Hematopoietic multipotent progenitor cell (in vitro differentiated cells): ENCODE measurements around the gene SRPK2. TPM values are rescaled to one million over a fixed set of nuclear protein-coding genes. Genes with fewer than 3 reads are reported as not detected.
"Not testable (repeated sequence)": the region's sequence is repeated elsewhere in the genome, so short reads cannot be mapped to it uniquely, and the experiment has no call there.

Experiments used
- DNase-seq, 3 donors: peaks; one replicate each; pipeline ENCODE4 v3.0.0-alpha.2; 2011 to 2015; ENCODE audit warnings: low read depth in 2 of 3, low spot score in 2 of 3
- total RNA-seq: library from RNA; depleted of rRNA; stranded (reverse); fragments of >200 nt; gene quantifications from one replicate; pipeline ENCODE4 v1.2.3, GENCODE V29; 2012

The SRPK2 gene
- total RNA-seq, 1 donor: 16.7 TPM

GRCh38 chr7:105268511-105269392, 120.0 kb downstream of the SRPK2 start:
- peak in 2 of 3 donors; percentile 39 to 48 for DNase-seq

- peak in 2 of 3 donors; percentile 16 to 44 for DNase-seq
Observed at GRCh38 chr7:105268056-105268455, 120.7 kb downstream of the SRPK2 start.

GRCh38 chr7:105267244-105267643, 121.5 kb downstream of the SRPK2 start:
- DNase-seq: no peak

- DNase-seq: no peak
Observed at GRCh38 chr7:105264707-105265106, 124.0 kb downstream of the SRPK2 start.

DNA sequence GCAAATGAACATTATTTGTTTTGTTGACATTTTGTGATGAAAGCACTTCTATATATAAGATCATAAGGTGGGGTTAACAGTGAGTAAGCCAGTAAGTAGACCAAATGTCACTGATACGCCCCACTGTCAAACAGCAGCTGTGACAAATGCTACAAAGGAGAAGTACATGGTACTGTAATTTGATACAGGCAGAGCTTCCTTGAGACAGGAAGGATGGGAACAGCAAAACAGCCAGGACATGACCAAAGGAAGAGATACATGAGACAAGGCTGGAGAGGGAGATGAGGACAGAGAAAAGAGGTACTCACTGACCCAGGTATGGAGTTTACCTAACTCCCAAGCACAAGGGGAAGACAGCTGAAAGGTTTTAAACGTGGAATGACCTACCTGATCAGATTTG, 127.0 kb downstream of the SRPK2 start:
- DNase-seq: no peak

- DNase-seq: not testable (repeated sequence)
Observed at GRCh38 chr7:105260201-105260871, 128.4 kb downstream of the SRPK2 start.

GRCh38 chr7:105258919-105259318, 129.8 kb downstream of the SRPK2 start:
- DNase-seq: not testable (repeated sequence)

GRCh38 chr7:105257338-105257737, 131.4 kb downstream of the SRPK2 start:
- DNase-seq: peak in 1 of 3 donors; percentile 31

DNA sequence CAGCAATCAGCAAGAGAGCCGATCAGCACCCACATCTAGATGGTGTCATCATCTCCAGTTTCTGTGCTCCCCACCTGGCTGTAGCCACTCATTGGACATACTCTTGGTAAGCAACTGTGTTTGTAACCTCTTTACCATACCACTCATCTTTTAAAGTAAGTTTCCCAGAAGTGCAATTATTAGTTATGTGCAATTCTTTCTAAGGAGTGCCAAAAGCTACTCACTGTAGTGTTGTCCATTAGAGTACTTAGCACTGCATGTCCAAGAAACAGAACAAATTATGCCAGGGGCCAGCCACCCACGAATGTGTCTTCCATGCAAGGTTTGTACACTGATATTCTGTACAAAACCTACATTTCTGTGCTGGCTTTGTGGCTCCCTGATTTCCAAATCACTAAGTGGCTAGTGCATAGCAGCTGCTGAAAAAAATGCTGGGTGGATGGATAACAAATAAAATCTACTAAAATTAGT, 131.9 kb downstream of the SRPK2 start:
- no peak for DNase-seq

- DNase-seq: no peak
Observed at GRCh38 chr7:105250706-105251105, 138.0 kb downstream of the SRPK2 start.

DNA sequence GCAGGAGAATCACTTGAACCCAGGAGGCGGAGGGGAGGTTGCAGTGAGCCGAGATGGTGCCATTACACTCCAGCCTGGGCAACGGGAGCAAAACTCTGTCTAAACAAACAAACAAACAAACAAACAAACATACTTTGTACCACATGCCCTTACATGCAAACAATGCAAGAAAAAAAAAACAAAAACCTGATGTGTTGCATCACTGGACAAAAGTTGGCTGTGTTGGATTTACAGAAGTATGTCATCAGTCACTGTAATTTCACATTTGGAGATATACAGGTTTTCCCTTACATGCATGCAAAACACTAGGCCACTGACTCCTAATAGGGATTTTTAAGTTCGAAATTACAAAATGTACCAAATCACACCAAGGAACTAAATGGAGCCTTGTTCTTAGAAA, 138.5 kb downstream of the SRPK2 start:
- no peak for DNase-seq

DNA sequence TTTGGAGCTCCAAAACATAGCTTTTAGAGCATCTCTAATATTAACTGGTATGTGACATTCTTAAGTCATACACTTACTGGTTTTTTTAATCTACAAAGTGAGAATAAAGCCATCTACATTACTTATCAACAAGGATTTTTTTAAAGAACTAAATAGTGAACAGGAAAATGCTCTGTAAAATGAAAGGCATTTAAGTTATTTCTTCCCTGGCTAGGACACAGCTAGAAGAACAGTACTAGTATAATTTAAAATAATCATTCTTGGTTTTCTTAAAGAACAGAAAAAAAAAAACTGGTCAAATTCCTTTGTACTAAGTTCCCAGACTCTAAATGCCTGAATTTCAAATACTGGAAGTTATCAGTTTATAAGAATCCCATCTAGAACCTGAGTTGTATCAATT, 139.5 kb downstream of the SRPK2 start:
- DNase-seq: no peak

DNA sequence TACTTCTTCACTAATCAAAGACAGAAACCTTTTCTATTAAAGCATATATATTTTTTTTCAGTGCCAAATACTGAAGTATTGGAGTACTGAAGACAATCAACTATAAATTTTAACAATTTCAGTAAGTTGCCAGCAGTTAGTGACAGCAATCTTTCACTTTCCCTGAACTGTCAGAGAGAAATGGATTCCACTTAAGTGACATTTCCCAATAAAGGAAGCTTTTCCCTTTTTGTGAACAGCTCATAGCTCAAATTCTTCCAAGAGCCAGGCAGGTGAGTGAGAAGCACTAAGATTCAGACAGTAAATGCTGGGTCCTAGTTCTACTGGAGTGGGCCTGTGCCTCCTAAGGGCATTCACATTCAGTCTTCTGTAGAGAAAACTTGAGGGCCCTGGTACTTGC, 142.0 kb downstream of the SRPK2 start:
- no peak for DNase-seq

DNA sequence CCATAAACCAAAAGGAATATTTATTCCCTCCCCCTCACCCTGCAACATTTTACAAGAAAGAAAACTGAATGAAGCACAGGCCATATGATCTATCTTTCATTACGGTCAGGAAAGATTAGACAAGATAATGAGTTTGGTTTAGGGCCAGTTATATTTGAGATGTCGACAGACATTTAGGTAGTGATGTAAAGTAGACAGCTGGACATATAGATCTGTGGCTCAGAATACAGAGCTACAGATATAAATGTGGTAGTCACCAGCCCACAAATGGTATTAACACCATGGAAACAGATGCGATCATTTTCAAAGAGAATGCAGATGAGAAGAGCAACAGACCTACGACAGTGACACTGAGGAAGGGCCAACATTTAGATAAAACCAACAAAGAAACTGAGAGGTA, 142.5 kb downstream of the SRPK2 start:
- no peak for DNase-seq

DNA sequence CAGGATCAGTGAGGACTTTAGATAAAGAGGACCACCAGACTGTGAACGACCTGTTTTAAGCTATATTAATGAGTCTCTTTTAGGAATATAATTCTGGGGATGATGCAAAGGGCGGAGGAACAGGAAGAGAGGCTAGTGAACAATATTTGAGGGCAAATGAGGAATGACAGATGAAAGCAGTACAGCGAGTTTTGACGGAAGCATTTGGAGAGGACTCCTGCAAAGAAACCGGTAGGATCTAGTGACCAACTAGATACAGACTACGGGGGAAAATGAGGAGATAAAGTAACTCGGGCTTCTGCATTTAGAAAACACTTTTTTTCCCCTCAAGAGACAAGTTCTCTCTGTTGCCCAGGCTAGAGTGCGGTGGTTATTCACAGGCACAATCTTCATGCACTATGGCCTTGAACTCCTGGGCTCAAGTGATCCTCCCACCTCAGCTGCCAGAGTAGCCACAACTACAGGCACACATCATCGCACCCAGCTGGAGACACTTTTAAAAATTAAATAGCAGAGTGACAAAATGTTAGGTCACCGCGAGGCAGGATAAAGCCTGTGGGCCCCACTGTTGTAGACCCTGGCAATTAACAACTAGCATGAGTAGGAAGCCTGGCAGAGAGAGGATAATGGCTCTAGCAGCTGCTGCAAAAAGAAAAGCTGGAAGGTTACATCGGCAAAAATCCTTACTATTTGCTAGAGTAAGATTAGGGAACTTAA, 143.2 kb downstream of the SRPK2 start:
- DNase-seq: no peak

- DNase-seq: no peak
Observed at GRCh38 chr7:105244594-105244993, 144.1 kb downstream of the SRPK2 start.

- DNase-seq: no peak
Observed at GRCh38 chr7:105241198-105241597, 147.5 kb downstream of the SRPK2 start.

- no peak for DNase-seq
Observed at GRCh38 chr7:105238198-105238765, 150.4 kb downstream of the SRPK2 start.

- no peak for DNase-seq
Observed at GRCh38 chr7:105234886-105235285, 153.8 kb downstream of the SRPK2 start.

DNA sequence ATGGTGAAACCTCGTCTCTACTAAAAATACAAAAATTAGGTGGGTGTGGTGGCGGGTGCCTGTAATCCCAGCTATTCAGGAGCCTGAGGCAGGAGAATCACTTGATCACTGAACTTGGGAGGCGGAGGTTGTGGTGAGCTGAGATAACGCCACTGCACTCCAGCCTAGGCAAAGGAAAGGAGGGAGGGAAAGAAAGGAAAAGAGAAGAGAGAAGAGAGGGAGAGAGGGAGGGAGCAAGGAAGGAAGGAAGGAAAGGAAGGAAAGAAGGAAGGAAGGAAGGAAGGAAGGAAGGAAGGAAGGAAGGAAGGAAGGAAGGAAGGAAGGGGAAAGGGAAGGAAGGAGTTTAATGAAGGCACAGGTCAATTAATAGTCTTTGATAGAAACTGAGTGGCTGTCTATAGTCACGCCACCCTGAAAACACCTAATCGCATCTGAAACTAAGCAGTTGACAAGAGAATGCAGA, 155.9 kb downstream of the SRPK2 start:
- not testable (repeated sequence) for DNase-seq

DNA sequence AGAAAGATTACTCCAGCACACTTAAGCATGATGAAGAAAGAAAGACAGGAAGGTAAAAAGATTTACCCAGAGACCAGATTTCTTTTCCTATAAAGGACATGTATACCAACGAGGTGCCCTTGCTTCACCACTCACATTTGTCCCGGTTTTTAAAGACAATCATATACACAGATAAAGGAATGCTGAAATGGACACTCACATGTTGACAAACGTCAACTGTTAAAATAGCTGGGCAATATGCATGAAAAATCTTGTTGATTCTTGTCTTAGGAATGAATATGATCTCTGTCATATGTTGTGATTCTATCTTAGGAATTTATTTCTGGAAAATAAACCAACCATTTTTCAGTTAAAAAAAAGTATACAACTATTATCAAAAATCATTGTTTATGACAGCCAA, 158.2 kb downstream of the SRPK2 start:
- DNase-seq: no peak
